H9 (cell line): ENCODE measurements around the gene SCFD2. TPM values are rescaled to one million over a fixed set of nuclear protein-coding genes. Genes with fewer than 3 reads are reported as not detected.
A peak's percentile ranks its signal among the peaks of the same experiment; 100 is the strongest.

ENCODE experiments used
- DNase-seq: peaks from one replicate; pipeline ENCODE4 v3.0.0-alpha.2; 2017
- H2AFZ ChIP-seq: one replicate; pipeline ENCODE4 v1.6.1; 2013; ENCODE audit warnings: mild to moderate bottlenecking, low read length, control low read depth, moderate library complexity
- H2AK5ac ChIP-seq: 2 replicates; pipeline ENCODE4 v1.6.1; 2013; ENCODE audit warnings: low read length, control low read depth, mixed read lengths; ENCODE audit not compliant: insufficient read length
- H2BK120ac ChIP-seq: one replicate; pipeline ENCODE4 v1.6.1; 2013; ENCODE audit warnings: low read depth, mild to moderate bottlenecking, low read length, control low read depth, inconsistent platforms; ENCODE audit not compliant: poor library complexity, severe bottlenecking
- H2BK12ac ChIP-seq: 2 replicates; pipeline ENCODE4 v1.6.1; 2013; ENCODE audit warnings: low read length, control low read depth, mixed read lengths, low read depth; ENCODE audit not compliant: insufficient read length
- H2BK15ac ChIP-seq: 2 replicates; pipeline ENCODE4 v1.6.1; 2013; ENCODE audit warnings: low read depth, low read length, control low read depth
- H2BK20ac ChIP-seq: one replicate; pipeline ENCODE4 v1.6.1; 2013; ENCODE audit warnings: low read depth, mild to moderate bottlenecking, low read length, control low read depth, inconsistent platforms; ENCODE audit not compliant: poor library complexity, severe bottlenecking
- H2BK5ac ChIP-seq: 2 replicates; pipeline ENCODE4 v1.6.1; 2013; ENCODE audit warnings: low read length, control low read depth, mixed read lengths; ENCODE audit not compliant: insufficient read length
- H3K14ac ChIP-seq: 2 replicates; pipeline ENCODE4 v1.6.1; 2013; ENCODE audit warnings: low read length, control low read depth; ENCODE audit not compliant: insufficient read depth
- H3K18ac ChIP-seq: 2 replicates; pipeline ENCODE4 v1.6.1; 2013; ENCODE audit warnings: low read depth, mild to moderate bottlenecking, mixed read lengths, low read length, control low read depth; ENCODE audit not compliant: insufficient read length
- H3K23ac ChIP-seq: 2 replicates; pipeline ENCODE4 v1.6.1; 2013; ENCODE audit warnings: low read length, control low read depth, mixed read lengths, low read depth; ENCODE audit not compliant: insufficient read length
- H3K23me2 ChIP-seq: 2 replicates; pipeline ENCODE4 v1.6.1; 2013; ENCODE audit warnings: low read depth, mild to moderate bottlenecking, mixed read lengths, low read length, control low read depth; ENCODE audit not compliant: insufficient read length, poor library complexity, severe bottlenecking
- H3K27ac ChIP-seq: 2 replicates; pipeline ENCODE4 v1.5.1; 2013; ENCODE audit warnings: low read length, control low read depth, mixed read lengths, low read depth; ENCODE audit not compliant: insufficient read length
- H3K27me3 ChIP-seq: 2 replicates; pipeline ENCODE4 v1.6.1; 2013; ENCODE audit warnings: low read length, control low read depth, inconsistent platforms; ENCODE audit not compliant: insufficient read depth
- H3K4ac ChIP-seq: 2 replicates; pipeline ENCODE4 v1.6.1; 2013; ENCODE audit warnings: low read depth, mild to moderate bottlenecking, control low read depth, inconsistent platforms, low read length, moderate library complexity
- H3K4me1 ChIP-seq: 2 replicates; pipeline ENCODE4 v1.6.1; 2013; ENCODE audit warnings: low read length, control low read depth, inconsistent platforms; ENCODE audit not compliant: insufficient read depth
- H3K4me2 ChIP-seq: 2 replicates; pipeline ENCODE4 v1.6.1; 2013; ENCODE audit warnings: low read length, control low read depth, mixed read lengths; ENCODE audit not compliant: insufficient read length, insufficient read depth
- H3K56ac ChIP-seq: 2 replicates; pipeline ENCODE4 v1.6.1; 2013; ENCODE audit warnings: low read depth, mild to moderate bottlenecking, mixed read lengths, low read length, control low read depth; ENCODE audit not compliant: insufficient read length
- H3K79me1 ChIP-seq: 2 replicates; pipeline ENCODE4 v1.6.1; 2013; ENCODE audit warnings: low read depth, mild to moderate bottlenecking, moderate library complexity, low read length, control low read depth, inconsistent platforms; ENCODE audit not compliant: insufficient read depth, poor library complexity, severe bottlenecking
- H3K79me2 ChIP-seq: 2 replicates; pipeline ENCODE4 v1.6.1; 2013; ENCODE audit warnings: low read length, control low read depth, inconsistent platforms; ENCODE audit not compliant: insufficient read depth
- H3K9ac ChIP-seq: 2 replicates; pipeline ENCODE4 v1.6.1; 2013; ENCODE audit warnings: low read length, control low read depth, mixed read lengths; ENCODE audit not compliant: insufficient read length; ENCODE audit errors: extremely low read depth
- H3K9me3 ChIP-seq: one replicate; pipeline ENCODE4 v1.6.1; 2013; ENCODE audit warnings: low read depth, low read length, inconsistent platforms; ENCODE audit not compliant: control insufficient read depth
- H3T11ph ChIP-seq: one replicate; pipeline ENCODE4 v1.6.1; 2013; ENCODE audit warnings: mild to moderate bottlenecking, low read length, control low read depth, inconsistent platforms
- H4K20me1 ChIP-seq: one replicate; pipeline ENCODE4 v1.6.1; 2013; ENCODE audit not compliant: control insufficient read depth, insufficient read length, insufficient read depth
- H4K5ac ChIP-seq: 2 replicates; pipeline ENCODE4 v1.6.1; 2013; ENCODE audit warnings: low read depth, mild to moderate bottlenecking, mixed read lengths, low read length, control low read depth; ENCODE audit not compliant: insufficient read length
- H4K8ac ChIP-seq: replicated peaks from 2 replicates; pipeline ENCODE4 v1.6.1; 2013; ENCODE audit warnings: low read length, control low read depth, mixed read lengths, low read depth; ENCODE audit not compliant: insufficient read length
- H4K91ac ChIP-seq: 2 replicates; pipeline ENCODE4 v1.6.1; 2013; ENCODE audit warnings: low read depth, mild to moderate bottlenecking, moderate library complexity, mixed read lengths, low read length, control low read depth; ENCODE audit not compliant: insufficient read length
- H3K27ac Mint-ChIP-seq, 3 experiments: 2 replicates in 2 of 3; 3 replicates in 1 of 3; pipeline ENCODE4 v1.8.0; 2020 to 2021; ENCODE audit warnings: mixed read lengths in 3 of 3, mild to moderate bottlenecking in 1 of 3, moderate library complexity in 1 of 3
- H3K27me3 Mint-ChIP-seq: 2 replicates; pipeline ENCODE4 v1.8.0; 2021; ENCODE audit warnings: low read depth, mild to moderate bottlenecking, moderate library complexity, mixed read lengths
- H3K36me3 Mint-ChIP-seq, 3 experiments: 2 replicates in 2 of 3; 3 replicates in 1 of 3; pipeline ENCODE4 v1.8.0; 2020 to 2021; ENCODE audit warnings: low read depth in 3 of 3, mixed read lengths in 3 of 3; ENCODE audit not compliant: insufficient read depth in 1 of 3
- H3K4me1 Mint-ChIP-seq, 2 experiments: 2 replicates each; pipeline ENCODE4 v1.8.0; 2020; ENCODE audit warnings: mixed read lengths in 2 of 2
- H3K4me3 Mint-ChIP-seq, 2 experiments: 2 replicates in 1 of 2; 3 replicates in 1 of 2; pipeline ENCODE4 v1.8.0; 2020 to 2021; ENCODE audit warnings: mild to moderate bottlenecking in 2 of 2, mixed read lengths in 2 of 2, moderate library complexity in 1 of 2
- H3K9me3 Mint-ChIP-seq, 2 experiments: 2 replicates in 1 of 2; 3 replicates in 1 of 2; pipeline ENCODE4 v1.8.0; 2020; ENCODE audit warnings: mild to moderate bottlenecking in 2 of 2, mixed read lengths in 2 of 2, moderate library complexity in 1 of 2
- CTCF ChIP-seq: fragments of 200-600 bp; sonication (generic); conservative IDR thresholded peaks from 3 replicates; pipeline ENCODE4 v1.8.0; 2021; ENCODE audit warnings: antibody characterized with exemption, mild to moderate bottlenecking
- WGBS: extraction: QIAGEN DNeasy Blood & Tissue Kit; methylation state at CpG from one replicate; pipeline ENCODE4 v1.1.7; 2013; ENCODE audit warnings: missing lambda C conversion rate, low lambda C conversion rate, mixed read lengths; ENCODE audit not compliant: insufficient read length; ENCODE audit errors: extremely low coverage; 5-methylcytosine and 5-hydroxymethylcytosine counted together
- total RNA-seq: library from RNA; stranded (reverse); gene quantifications from 2 replicates; pipeline ENCODE4 v1.2.1, GENCODE V29; 2021

Gene SCFD2
- total RNA-seq, 1 experiment from 2014 or later: 10.1 TPM

GRCh38 chr4:53365121-53365485 is 758 bp downstream of the SCFD2 start:
- no peak overlapping the region for H3K27ac ChIP-seq
- H2AFZ ChIP-seq: no peak overlapping the region
- 0 out of 7 replicates have a peak overlapping the region, but pooled peaks of 1 of the 3 experiments have one; percentile 12 for H3K27ac Mint-ChIP-seq
- no peak overlapping the region for H3K14ac ChIP-seq
- H3K4me3 Mint-ChIP-seq: peak overlapping the region; percentile 89 to 94
- no peaks in the 10 kb centered on the region; the same call in 1 of the 2 replicates for H3K79me2 ChIP-seq
- no peak overlapping the region for H2BK5ac ChIP-seq
- peaks cover 7% of the 10 kb centered on the region for H3K23me2 ChIP-seq
- H3K4me1 Mint-ChIP-seq: peaks cover 20 to 22% of the 10 kb centered on the region in 2 experiments
- no peaks in the 10 kb centered on the region for H3K4me1 ChIP-seq
- H4K91ac ChIP-seq: no peak overlapping the region
- no peak overlapping the region for H4K8ac ChIP-seq
- no peak overlapping the region for H3K56ac ChIP-seq
- H4K20me1 ChIP-seq: no peaks in the 10 kb centered on the region
- no peak overlapping the region for H3K18ac ChIP-seq
- H3K36me3 Mint-ChIP-seq: no peaks in the 10 kb centered on the region; a peak in 1 of 7 replicates
- no peak overlapping the region for H2BK120ac ChIP-seq
- no peak for TF ChIP-seq CTCF
- no peak overlapping the region for H2BK15ac ChIP-seq
- peak overlapping the region; percentile 83 for H3K4me2 ChIP-seq
- H2BK12ac ChIP-seq: no peak overlapping the region
- H3K27me3 Mint-ChIP-seq: peaks cover 39% of the 10 kb centered on the region
- no peaks in the 10 kb centered on the region for H3K79me1 ChIP-seq
- no peaks in the 10 kb centered on the region for H3K27me3 ChIP-seq
- H3K23ac ChIP-seq: no peak overlapping the region
- H2BK20ac ChIP-seq: no peak overlapping the region
- H3K4ac ChIP-seq: no peak overlapping the region
- H3T11ph ChIP-seq: no peak overlapping the region
- peaks cover 4 to 7% of the 10 kb centered on the region in 2 experiments; a peak in 2 of 5 replicates for H3K9me3 Mint-ChIP-seq
- no CpG with 5 or more reads among the region's 8 CpGs for WGBS
- H3K9me3 ChIP-seq: no peaks in the 10 kb centered on the region
- peak overlapping the region; percentile 0 for H3K9ac ChIP-seq
- no peak overlapping the region for H4K5ac ChIP-seq
- H2AK5ac ChIP-seq: no peak overlapping the region
- peak; percentile 29 for DNase-seq
